Loucy (cell line): ENCODE measurements around the gene AMOTL2.

Experiments used
- H2AFZ ChIP-seq: fragments of 200-600 bp; sonication (generic); 2 replicates; pipeline ENCODE4 v1.6.0; 2016; ENCODE audit warnings: antibody characterized with exemption, mild to moderate bottlenecking, low read length, moderate library complexity
- H3F3A ChIP-seq: fragments of 200-600 bp; 2 replicates; pipeline ENCODE4 v1.6.0; 2016; ENCODE audit warnings: antibody characterized with exemption, low read depth, mild to moderate bottlenecking
- H3K27me3 ChIP-seq: fragments of 200-600 bp; sonication (generic); 2 replicates; pipeline ENCODE4 v1.6.1; 2014; ENCODE audit warnings: low read length, mild to moderate bottlenecking; ENCODE audit not compliant: insufficient read depth, poor library complexity, severe bottlenecking
- H3K36me3 ChIP-seq: fragments of 200-600 bp; sonication (generic); 2 replicates; pipeline ENCODE4 v1.6.1; 2016; ENCODE audit warnings: low read length; ENCODE audit not compliant: insufficient read depth
- H3K4me1 ChIP-seq: fragments of 200-600 bp; sonication (generic); 2 replicates; pipeline ENCODE4 v1.5.1; 2014; ENCODE audit warnings: low read length, mild to moderate bottlenecking; ENCODE audit not compliant: insufficient read depth, poor library complexity, severe bottlenecking
- H3K4me2 ChIP-seq: fragments of 200-600 bp; sonication (generic); 2 replicates; pipeline ENCODE4 v1.6.0; 2014; ENCODE audit warnings: antibody characterized with exemption, low read length, low read depth, mild to moderate bottlenecking; ENCODE audit not compliant: poor library complexity, severe bottlenecking
- H3K4me3 ChIP-seq: fragments of 200-600 bp; sonication (generic); 2 replicates; pipeline ENCODE4 v1.5.1; 2014; ENCODE audit warnings: low read length, mild to moderate bottlenecking, mixed read lengths; ENCODE audit not compliant: poor library complexity, severe bottlenecking
- H3K79me2 ChIP-seq: fragments of 200-600 bp; sonication (generic); 2 replicates; pipeline ENCODE4 v1.6.1; 2014; ENCODE audit warnings: low read length; ENCODE audit not compliant: insufficient read depth
- H3K9ac ChIP-seq: fragments of 200-600 bp; sonication (generic); 2 replicates; pipeline ENCODE4 v1.6.0; 2014; ENCODE audit warnings: mild to moderate bottlenecking, low read depth, low read length, moderate library complexity; ENCODE audit not compliant: poor library complexity, severe bottlenecking
- H3K9me2 ChIP-seq: fragments of 200-600 bp; sonication (generic); replicated peaks from 2 replicates; pipeline ENCODE4 v1.6.1; 2016; ENCODE audit warnings: low read depth, low read length, mixed read lengths
- H3K9me3 ChIP-seq: fragments of 200-600 bp; sonication (generic); 2 replicates; pipeline ENCODE4 v1.6.1; 2014; ENCODE audit warnings: mild to moderate bottlenecking, antibody characterized with exemption, low read length, low read depth; ENCODE audit not compliant: insufficient read depth
- H4K20me1 ChIP-seq: fragments of 200-600 bp; sonication (generic); 2 replicates; pipeline ENCODE4 v1.6.0; 2014; ENCODE audit warnings: antibody characterized with exemption, low read length, mild to moderate bottlenecking; ENCODE audit not compliant: insufficient read depth, poor library complexity, severe bottlenecking
- EZH2phosphoT487 ChIP-seq: fragments of 200-600 bp; IDR thresholded peaks from 2 replicates; pipeline ENCODE4 v1.6.1; 2018; ENCODE audit warnings: antibody characterized with exemption, mild to moderate bottlenecking, moderate library complexity, borderline replicate concordance
- TF ChIP-seq, protein P1 (sequence below): fragments of 200-600 bp; sonication (generic); conservative IDR thresholded peaks from 2 replicates; pipeline ENCODE4 v1.5.1; 2014; ENCODE audit warnings: mild to moderate bottlenecking, antibody characterized with exemption, low read length

Gene AMOTL2

DNA sequence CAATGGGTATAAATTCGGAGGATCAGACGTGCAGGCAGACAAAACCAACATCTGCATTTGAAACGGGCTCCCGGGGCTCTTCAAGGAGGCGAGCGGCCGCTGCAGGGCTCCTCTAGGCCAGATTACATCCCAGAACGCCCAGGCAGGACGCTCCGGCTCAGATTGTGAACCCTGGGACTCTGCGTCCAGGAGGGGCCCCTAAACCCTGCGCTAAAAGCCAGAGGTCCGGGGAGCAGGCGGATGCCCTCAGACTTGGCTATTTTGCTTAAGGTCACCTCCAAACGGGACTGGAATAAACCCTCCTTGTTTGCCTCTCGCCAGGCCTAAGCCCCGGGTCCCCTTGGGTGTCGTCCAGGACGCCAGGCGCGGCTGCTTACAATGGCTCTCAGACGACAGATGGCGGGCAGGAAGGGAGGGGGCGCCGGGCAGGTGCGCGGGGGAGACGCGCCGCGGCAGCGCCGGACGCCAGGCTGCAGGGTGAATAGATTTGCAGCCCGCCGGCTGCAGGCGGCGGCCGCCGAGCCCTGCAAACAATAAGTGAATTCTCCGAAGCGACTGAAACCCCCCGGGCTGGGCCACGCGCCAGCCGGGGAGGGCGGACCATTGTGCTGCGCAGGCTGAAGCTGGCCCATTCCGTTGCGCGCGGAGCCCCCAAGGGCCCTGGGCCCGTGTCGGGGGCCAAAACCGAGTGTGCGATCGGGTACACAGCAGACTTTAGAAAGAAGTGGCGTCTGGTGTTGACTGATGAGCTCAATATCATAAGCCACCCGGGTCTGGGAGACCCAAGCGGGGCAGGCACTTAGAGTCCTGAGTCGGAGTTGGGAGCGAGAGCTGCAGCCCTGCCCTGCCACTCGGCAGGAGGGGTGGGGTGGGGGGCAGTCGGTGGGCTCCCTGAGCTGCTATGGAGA is 32.3 kb upstream of the AMOTL2 start:
- Histone ChIP-seq H2AFZ (no peak overlapping the region), H3K9me3 (0 out of 2 replicates have a peak, but pooled peaks cover 3% of the 10 kb centered on the region), H3K9me2 (no peaks in the 10 kb centered on the region), H3K4me3 (no peak overlapping the region), H4K20me1 (no peaks in the 10 kb centered on the region), H3K79me2 (no peaks in the 10 kb centered on the region), H3F3A (no peaks in the 10 kb centered on the region), H3K4me2 (no peak overlapping the region), H3K27me3 (no peaks in the 10 kb centered on the region), H3K36me3 (no peaks in the 10 kb centered on the region), H3K4me1 (no peaks in the 10 kb centered on the region), H3K9ac (no peak overlapping the region)
- TF ChIP-seq, protein P1, sequence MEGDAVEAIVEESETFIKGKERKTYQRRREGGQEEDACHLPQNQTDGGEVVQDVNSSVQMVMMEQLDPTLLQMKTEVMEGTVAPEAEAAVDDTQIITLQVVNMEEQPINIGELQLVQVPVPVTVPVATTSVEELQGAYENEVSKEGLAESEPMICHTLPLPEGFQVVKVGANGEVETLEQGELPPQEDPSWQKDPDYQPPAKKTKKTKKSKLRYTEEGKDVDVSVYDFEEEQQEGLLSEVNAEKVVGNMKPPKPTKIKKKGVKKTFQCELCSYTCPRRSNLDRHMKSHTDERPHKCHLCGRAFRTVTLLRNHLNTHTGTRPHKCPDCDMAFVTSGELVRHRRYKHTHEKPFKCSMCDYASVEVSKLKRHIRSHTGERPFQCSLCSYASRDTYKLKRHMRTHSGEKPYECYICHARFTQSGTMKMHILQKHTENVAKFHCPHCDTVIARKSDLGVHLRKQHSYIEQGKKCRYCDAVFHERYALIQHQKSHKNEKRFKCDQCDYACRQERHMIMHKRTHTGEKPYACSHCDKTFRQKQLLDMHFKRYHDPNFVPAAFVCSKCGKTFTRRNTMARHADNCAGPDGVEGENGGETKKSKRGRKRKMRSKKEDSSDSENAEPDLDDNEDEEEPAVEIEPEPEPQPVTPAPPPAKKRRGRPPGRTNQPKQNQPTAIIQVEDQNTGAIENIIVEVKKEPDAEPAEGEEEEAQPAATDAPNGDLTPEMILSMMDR: no peak
- TF ChIP-seq EZH2phosphoT487: no peak

DNA sequence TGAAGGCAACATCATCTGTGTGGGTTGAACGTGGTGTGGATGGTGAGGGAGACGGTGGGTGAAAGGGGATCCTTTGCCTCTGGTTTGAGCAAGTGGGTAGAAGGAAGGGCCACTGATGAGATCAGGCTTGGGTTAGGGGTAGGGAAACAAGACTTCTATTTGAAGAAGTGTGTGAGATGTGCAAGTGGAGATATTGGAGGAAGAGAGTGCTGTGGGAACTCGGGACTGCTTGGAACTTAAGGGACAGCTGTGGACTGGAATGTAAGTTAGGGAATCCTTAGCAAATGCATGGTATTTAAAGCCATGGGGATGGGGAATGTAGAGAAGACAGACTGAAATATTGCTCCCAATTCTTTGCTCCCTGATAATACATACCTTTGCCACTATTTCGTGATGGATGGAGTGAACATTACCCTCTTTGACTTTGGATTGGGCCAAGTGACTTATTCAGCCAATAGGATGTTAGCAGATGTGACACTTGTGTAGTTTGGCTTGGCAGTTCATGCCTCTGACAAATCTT is 30.2 kb upstream of the AMOTL2 start:
- Histone ChIP-seq H3K9me2 (no peaks in the 10 kb centered on the region), H2AFZ (no peak overlapping the region), H3K9ac (no peak overlapping the region), H3K79me2 (no peaks in the 10 kb centered on the region), H4K20me1 (no peaks in the 10 kb centered on the region), H3K4me1 (no peaks in the 10 kb centered on the region), H3K4me2 (no peak overlapping the region), H3K4me3 (no peak overlapping the region), H3F3A (no peaks in the 10 kb centered on the region), H3K27me3 (no peaks in the 10 kb centered on the region), H3K9me3 (peaks cover 8% of the 10 kb centered on the region), H3K36me3 (no peaks in the 10 kb centered on the region)
- TF ChIP-seq, protein P1: no peak
- no peak for TF ChIP-seq EZH2phosphoT487

DNA sequence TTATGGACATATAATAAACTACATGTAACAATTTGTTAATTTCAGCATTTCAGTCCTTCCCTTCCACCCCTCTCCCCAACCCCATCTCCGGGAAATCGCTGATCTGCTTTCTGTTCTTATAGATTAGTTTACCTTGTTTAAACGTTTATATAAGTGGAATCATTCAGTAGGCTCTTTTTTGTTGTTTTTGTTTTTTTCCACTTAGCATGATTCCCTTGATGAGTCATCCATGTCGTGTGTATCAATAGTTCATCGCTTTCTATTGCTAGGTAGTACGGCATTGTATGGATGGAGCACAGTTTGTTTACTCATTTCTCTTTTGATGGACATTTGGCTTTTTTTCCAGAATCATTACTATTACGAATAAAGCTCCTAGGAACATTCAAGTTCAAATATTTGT is 23.5 kb upstream of the AMOTL2 start:
- H3K4me3 ChIP-seq: no peak overlapping the region
- no peaks in the 10 kb centered on the region for H3F3A ChIP-seq
- H3K9me3 ChIP-seq: peaks cover 8% of the 10 kb centered on the region
- H3K27me3 ChIP-seq: no peaks in the 10 kb centered on the region
- no peak overlapping the region for H2AFZ ChIP-seq
- no peaks in the 10 kb centered on the region for H3K4me1 ChIP-seq
- no peak for TF ChIP-seq EZH2phosphoT487
- TF ChIP-seq, protein P1: no peak
- no peak overlapping the region for H3K9ac ChIP-seq
- H3K79me2 ChIP-seq: no peaks in the 10 kb centered on the region
- no peaks in the 10 kb centered on the region for H4K20me1 ChIP-seq
- no peaks in the 10 kb centered on the region for H3K36me3 ChIP-seq
- H3K4me2 ChIP-seq: no peak overlapping the region
- no peaks in the 10 kb centered on the region for H3K9me2 ChIP-seq
